ENCODE measurements around the gene TAF4.
"Not testable (repeated sequence)": the region's sequence is repeated elsewhere in the genome, so short reads cannot be mapped to it uniquely, and the experiment has no call there.

The TAF4 gene

GRCh38 chr20:62080249-62080990 is 14.7 kb upstream of the TAF4 start:
- no peak for DNase-seq

DNA sequence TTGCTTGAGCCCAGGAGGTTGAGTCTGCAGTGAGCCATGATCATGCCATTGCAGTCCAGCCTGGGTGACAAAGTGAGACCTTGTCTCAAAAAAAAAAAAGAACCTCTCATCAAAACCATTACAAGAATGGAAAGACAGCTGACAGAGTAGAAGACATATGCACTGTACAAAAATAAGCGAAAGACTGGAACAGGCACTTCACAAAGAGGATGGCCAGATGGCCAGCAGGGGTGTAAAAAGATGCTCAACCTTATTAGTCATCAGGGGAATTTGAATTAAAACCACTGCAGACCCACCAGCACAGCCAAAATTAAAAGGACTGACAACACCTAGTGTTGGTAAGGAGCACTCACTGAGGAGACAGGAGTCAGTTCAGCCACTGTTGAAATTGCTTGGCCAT is 13.5 kb upstream of the TAF4 start:
- no peak for DNase-seq

DNA sequence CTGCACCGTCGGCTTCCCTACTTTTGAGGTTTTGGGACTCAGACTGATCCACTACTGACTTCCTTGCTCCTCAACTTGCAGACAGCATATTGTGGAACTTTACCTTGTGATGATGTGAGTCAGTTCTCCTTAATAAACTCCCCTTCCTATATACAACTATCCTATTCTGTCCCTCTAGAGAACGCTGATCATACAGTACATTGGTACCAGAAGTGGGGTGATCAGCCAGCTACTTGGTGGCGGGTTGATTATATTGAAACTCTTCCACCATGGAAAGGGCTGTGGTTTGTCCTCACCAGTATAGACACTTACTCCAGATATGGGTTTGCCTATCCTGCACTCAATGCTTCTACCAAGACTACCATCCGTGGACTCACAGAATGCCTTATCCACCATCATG is 7.6 kb upstream of the TAF4 start:
- DNase-seq = no peak

DNA sequence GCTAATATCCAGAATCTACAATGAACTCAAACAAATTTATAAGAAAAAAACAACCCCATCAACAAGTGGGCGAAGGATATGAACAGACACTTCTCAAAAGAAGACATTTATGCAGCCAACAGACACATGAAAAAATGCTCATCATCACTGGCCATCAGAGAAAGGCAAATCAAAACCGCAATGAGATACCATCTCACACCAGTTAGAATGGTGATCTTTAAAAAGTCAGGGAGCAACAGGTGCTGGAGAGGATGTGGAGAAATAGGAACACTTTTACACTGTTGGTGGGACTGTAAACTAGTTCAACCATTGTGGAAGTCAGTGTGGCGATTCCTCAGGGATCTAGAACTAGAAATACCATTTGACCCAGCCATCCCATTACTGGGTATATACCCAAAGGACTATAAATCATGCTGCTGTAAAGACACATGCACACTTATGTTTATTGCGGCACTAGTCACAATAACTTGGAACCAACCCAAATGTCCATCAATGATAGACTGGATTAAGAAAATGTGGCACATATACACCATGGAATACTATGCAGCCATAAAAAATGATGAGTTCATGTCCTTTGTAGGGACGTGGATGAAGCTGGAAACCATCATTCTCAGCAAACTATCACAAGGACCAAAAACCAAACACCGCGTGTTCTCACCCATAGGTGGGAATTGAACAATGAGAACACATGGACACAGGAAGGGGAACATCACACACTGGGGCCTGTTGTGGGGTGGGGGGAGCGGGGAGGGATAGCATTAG is 6.2 kb upstream of the TAF4 start:
- DNase-seq = not testable (repeated sequence)

DNA sequence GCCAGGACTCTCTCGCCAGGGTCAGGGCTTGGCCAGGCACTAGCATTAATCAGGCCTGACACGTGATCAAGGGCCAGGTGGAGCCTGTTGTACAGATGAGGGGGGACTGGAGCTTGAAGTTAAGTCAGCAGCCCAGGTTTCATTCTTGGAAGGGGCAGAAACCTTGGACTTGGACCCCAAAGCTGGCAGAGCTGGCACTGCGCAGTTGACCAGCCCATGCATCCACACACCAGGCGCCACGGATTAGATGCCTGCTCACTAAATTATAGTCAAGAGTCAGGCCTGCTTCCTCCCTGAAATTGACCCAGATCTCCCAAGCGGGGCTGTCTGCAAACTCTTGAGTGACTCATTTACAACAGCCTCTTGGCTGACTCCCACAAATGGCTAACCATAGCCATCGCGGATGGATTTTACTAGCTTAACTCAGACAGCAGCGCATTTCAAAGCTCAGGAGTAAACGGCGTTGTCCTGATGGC is 4.1 kb upstream of the TAF4 start:
- DNase-seq = peak; percentile 72

DNA sequence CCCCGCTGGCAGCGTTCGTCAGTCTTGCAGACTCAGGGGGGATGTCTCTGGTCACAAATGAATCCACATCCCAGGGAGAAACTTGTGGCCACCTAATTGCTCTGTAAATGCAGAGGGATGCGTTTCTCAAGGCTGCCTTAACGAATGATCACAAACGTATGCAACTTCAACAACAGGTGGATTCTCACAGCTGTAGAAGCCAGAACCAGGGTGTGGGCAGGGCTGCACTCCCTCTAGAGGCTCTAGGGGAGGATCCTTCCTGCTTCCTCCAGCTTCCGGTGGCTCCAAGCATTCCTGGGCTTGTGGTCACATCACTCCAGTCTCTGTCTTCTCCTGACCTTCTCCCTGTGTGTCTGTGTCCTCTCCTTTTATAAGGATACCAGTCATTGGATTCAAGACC is 3.3 kb upstream of the TAF4 start:
- DNase-seq = peak; percentile 36

GRCh38 chr20:62067547-62068260 is 2.0 kb upstream of the TAF4 start:
- no peak for DNase-seq

GRCh38 chr20:62066983-62067433 is 1.3 kb upstream of the TAF4 start:
- DNase-seq = peak; percentile 29

DNA sequence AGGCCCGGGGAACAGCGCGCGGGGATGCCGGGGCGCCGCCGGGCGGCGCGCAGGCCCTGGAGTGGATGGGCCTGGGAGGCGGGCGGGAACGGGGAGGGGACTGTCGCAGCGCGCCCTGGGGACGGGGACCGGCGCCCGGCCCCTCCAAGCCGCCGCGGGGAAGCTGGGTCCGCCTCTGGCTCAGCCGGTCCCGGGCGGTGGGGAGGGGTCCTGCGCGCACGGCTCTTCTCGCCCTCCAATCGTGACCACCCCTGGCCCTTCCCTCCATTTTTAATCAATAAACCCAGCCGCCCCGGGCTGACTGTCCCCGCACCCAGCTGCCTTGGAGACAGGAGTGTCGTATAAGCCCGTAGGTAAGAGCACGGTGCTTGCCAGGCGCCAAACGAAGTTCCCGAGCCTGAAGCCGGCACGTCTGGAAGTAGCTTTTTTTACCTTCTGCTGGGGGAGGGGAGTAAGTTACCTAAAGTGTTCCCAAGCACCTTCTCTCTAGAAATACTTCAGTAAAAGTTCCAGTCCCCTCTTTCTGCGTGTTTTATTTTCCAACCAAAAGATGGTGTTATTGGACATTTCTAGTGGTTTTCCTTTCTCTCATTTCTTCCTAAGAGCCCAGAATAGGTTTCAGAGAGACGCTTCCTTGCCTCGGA is 780 bp upstream of the TAF4 start:
- peak; percentile 30 for DNase-seq

DNA sequence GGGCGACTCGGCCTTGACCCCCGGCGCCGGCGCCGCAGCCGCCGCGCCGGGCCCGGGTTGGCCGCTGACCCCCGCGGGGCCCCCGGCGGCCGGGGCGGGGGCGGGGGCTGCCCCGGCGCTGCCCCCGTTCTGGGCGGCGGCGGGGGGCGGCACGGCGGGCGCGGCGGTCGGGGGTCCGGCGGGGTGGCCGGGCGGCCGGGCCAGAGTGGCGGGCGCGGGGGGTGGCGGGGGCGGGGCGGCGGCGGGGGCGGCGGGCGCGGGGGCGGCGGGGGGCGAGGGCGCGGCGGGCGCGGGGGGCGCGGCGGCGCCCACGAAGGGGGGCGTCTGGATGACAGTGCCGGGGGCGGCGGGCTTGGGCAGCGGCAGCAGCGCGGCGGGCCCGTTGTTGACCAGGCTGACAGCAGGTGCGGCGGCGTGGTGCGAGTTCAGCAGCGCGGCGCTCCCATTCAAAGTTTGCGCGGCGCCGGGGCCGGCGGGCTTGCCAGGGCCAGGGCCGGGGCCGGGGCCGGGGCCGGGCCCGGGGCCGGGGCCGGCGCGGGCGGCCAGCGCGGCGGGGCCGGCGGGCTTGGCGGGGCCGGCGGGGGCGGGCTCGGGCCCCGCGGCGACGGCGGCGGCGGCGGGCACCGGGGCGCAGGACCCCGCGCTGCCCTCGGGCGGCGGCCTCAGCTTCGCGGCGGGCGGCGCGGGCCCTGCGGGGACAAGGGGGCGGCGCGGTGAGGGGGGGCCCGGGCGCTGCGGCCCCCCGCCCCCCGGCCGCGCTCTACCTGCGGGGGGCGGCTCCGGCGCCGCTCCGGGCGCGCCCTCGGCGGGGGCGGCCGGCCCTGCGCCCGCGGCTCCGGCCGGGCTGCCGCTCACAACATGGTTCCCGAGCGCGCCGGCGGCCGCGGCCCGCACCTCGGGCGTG is 659 bp downstream of the TAF4 start:
- DNase-seq = peak; percentile 12

DNA sequence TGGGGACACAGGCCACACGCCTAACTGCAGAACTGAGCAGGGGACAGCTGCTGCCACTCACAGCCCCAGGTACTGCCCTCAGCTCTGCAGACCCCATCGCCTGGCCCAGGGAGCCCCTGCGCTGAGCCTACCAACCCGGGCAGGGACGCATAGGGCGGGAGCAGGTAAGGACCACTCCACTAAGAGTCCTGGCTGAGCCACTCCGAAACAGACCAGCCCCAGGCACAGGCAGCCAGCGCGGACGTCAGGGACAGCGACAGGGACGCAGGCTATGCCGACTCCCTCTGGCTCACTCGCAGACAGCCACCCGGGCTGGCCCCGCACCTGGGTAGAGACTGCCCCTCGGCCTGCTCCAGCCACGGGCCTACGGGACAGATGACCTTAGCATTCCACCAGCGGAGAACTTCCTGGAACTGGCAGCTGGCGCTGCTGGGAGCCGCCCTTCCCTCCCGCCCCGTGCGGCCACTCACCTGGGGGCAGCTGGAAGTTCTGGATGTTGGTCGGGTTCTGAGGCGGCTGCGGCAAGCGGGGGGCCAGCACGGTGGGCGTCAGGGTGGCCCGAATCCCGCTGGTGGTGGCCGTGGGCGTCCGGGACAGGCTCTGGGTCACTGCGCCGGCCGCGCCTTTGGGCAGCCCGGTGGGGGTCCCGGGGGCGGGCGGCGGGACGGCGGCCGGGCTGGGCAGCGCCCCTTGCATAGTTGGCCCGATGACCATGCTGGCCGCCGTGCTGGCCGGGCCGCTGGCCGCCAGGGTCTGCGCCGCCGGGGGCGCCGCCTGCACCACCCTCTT is 1.5 kb downstream of the TAF4 start:
- DNase-seq = peak; percentile 21

GRCh38 chr20:62063315-62063980 is 2.2 kb downstream of the TAF4 start:
- no peak for DNase-seq

- DNase-seq = no peak
Measured at GRCh38 chr20:62062661-62063314, 2.9 kb downstream of the TAF4 start.

DNA sequence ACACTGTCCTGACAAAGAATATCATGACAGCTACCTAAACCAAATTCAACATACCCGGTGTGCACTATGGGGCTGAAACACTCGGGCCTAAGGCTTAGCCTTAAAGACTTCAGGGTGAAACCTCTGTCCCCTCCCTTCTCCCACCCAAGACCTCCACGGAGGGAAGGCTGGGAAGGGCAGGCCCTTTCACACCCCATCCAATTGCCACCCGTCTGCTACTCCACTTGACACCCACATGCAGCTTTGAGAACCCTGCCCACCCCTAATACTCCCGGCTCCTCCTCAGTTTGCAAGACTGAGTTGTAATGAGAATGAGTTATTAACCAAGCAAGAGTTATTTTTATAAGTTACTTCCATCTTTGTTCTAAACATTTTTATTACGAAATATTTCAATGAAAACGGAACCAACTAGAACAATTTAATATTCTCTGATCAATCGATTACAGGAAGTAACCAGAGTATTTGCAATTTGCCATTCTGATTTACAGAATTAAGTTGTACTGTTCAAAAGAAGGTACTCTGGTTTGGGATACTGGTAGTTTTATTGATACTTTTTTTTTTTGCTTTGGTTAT is 3.7 kb downstream of the TAF4 start:
- no peak for DNase-seq

DNA sequence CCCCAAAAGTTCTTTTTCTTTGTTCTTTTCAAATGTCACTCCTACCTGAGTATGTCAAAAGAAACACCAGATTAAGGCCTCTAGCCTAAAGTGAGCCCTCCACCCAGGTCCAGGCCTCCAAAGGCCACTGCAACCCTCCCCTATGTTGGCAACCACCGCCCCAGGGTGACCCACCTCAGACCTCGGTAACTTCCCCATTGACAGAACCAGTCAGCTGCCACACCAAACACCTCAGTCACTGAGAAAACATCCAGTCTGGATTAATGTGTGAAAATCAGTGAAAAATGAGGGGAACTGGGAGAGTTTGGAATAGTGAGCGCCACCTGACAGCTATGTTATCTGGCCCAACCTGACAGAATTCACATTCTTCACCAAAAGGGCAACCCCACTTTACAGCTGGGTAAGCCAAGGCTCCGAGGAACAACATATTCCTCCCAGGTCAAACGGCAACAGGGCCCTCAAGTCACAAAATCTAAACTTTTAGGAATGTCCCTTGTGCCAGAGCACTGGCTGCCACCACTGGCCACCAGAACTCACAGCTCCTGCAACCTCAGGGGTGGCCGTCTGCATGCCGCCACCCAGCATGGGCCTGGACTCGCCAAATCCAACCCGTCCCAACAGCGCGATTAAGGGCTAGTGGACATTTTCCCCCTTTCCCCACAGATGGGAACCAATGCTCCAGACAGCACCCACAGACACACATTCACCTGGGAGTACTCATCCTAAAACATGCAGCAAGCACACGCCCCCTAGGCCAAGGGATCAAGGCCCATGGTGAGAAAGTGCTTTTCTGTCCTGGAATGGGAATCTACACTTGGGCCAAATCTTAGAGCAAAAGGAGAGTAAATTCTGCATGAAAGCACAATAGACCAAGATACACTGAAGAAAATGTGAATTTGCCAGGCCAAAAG is 4.8 kb downstream of the TAF4 start:
- no peak for DNase-seq

DNA sequence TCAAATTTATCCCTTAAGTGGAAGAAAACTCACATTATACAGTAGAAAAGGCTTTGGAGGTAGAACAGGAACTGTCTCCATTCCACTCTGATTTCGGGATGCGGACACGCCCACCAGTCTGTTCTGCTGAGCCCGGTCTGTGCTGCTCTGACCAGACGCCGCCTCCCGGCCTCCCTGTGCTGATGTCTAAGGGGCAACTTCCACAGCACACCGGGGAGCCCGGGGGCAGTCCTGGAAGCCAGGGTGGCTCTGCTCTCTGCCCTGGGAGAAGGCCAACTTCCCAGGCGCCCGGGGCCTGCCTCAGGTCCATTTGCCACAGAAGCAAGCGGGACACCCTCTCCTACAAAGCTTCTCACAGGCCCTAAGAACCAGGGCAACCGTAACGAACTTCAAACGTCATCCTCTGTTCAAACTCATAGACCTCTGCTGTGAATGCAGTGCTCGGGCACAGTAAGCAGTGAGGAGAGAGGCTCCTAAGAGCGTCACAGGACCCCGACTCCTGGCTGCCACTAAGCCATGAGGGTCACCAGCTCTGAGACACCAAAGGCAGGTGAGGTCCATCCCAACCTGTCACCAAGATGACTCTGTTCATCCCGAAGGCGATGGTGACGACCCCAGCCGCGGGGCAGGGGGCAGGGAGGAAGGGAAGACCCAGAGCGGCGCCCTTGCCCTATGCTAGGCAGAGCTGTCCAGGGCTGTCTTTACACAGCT is 5.6 kb downstream of the TAF4 start:
- DNase-seq = no peak

DNA sequence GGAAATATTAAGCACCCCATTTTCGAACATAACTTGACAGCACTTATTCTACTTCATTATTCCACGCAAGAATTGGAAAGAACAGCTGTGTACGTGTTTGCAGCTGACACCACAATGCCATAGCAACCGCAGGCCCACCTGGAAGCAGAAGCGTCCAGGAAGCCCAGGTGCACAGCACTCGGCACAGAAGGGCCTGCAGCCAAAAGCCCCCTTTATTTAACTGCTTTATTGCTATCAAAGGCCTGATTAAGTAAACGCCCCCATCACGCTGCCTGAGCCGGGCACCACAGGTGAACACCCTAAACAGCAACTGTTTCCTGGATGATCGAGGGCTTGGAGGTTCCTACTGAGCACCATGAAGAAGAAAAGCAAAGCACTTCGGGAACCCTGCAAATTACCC is 6.3 kb downstream of the TAF4 start:
- no peak for DNase-seq

DNA sequence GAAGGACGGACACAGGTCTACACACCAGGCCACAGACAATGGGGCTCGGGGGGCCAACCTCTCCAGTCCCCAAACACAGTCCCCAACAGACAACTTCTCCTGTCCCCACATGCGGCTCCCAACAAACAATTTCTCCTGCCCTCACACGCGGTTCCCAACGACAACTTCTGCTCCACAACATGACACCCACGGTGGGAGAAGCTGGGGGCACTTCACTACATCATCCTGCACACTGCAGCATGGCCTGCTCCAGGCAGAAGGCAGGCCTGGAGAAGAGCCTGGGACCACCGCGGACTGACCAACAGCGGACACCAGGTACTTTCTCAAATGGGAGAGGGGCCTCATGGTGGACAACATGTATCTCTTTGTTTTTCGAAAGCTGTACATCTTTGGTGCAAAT is 6.7 kb downstream of the TAF4 start:
- no peak for DNase-seq

Data from EL (cell line).